Liver (tissue), 9 donors: Measurements from ENCODE around the gene CLNS1A. TPM values are rescaled to one million over a fixed set of nuclear protein-coding genes. Genes with fewer than 3 reads are reported as not detected.

Experiments
- DNase-seq: peaks from one replicate; pipeline ENCODE4 v3.0.0-alpha.2; 2017; ENCODE audit warnings: low spot score
- H3K27ac ChIP-seq, 2 donors: one replicate each; pipeline ENCODE4 v1.7.0; 2013; ENCODE audit warnings: inconsistent platforms in 2 of 2, low read length in 2 of 2, control low read depth in 1 of 2, low read depth in 1 of 2, mild to moderate bottlenecking in 1 of 2
- H3K27me3 ChIP-seq, 4 donors: one replicate each; pipeline versions ENCODE4 v1.6.1 to v1.7.0; 2013; ENCODE audit warnings: low read length in 3 of 4, inconsistent platforms in 1 of 4, mild to moderate bottlenecking in 1 of 4, moderate library complexity in 1 of 4; ENCODE audit not compliant: control insufficient read depth in 4 of 4, insufficient read depth in 4 of 4
- H3K36me3 ChIP-seq, 4 donors: one replicate each; pipeline versions ENCODE4 v1.6.1 to v1.7.0; 2013; ENCODE audit warnings: low read length in 3 of 4, mild to moderate bottlenecking in 3 of 4, low read depth in 1 of 4, moderate library complexity in 1 of 4; ENCODE audit not compliant: control insufficient read depth in 4 of 4, insufficient read depth in 3 of 4
- H3K4me1 ChIP-seq, 4 donors: one replicate each; pipeline versions ENCODE4 v1.6.1 to v1.7.0; 2013; ENCODE audit warnings: low read length in 3 of 4, mild to moderate bottlenecking in 3 of 4, moderate library complexity in 1 of 4; ENCODE audit not compliant: control insufficient read depth in 4 of 4, insufficient read depth in 4 of 4
- H3K4me3 ChIP-seq, 3 donors: one replicate each; pipeline versions ENCODE4 v1.6.1 to v1.7.0; 2013; ENCODE audit warnings: low read length in 3 of 3, control low read depth in 1 of 3, low read depth in 1 of 3, mild to moderate bottlenecking in 1 of 3
- H3K9ac ChIP-seq, 2 donors: one replicate each; pipeline ENCODE4 v1.7.0; 2013; ENCODE audit warnings: low read length in 2 of 2, mild to moderate bottlenecking in 2 of 2, moderate library complexity in 2 of 2, control low read depth in 1 of 2, low read depth in 1 of 2
- H3K9me3 ChIP-seq, 4 donors: one replicate each; pipeline versions ENCODE4 v1.6.1 to v1.7.0; 2013; ENCODE audit warnings: low read length in 3 of 4; ENCODE audit not compliant: control insufficient read depth in 4 of 4
- ATF3 ChIP-seq: IDR thresholded peaks from 2 replicates; pipeline ENCODE4 v1.6.1; 2016; ENCODE audit warnings: antibody characterized with exemption
- CTCF ChIP-seq: fragments of 150-350 bp; IDR thresholded peaks from 2 replicates; pipeline ENCODE4 v1.5.1; 2017; ENCODE audit warnings: improper control_type of control experiment, low read depth, low read length; ENCODE audit not compliant: missing input control
- EGR1 ChIP-seq, 2 donors: IDR thresholded peaks; 2 replicates each; pipeline ENCODE4 v1.6.1; 2016 to 2018; ENCODE audit warnings: antibody characterized with exemption in 2 of 2, low read depth in 2 of 2
- HNF4A ChIP-seq, 2 donors: conservative IDR thresholded peaks; 2 replicates each; pipeline ENCODE4 v1.6.1; 2016; ENCODE audit warnings: antibody characterized with exemption in 2 of 2, mild to moderate bottlenecking in 2 of 2
- HNF4G ChIP-seq: IDR thresholded peaks from 2 replicates; pipeline ENCODE4 v1.6.1; 2016; ENCODE audit warnings: antibody characterized with exemption
- JUND ChIP-seq, 2 donors: IDR thresholded peaks; 2 replicates each; pipeline ENCODE4 v1.6.1; 2016; ENCODE audit warnings: antibody characterized with exemption in 2 of 2
- MAX ChIP-seq: IDR thresholded peaks from 2 replicates; pipeline ENCODE4 v1.6.1; 2016; ENCODE audit warnings: antibody characterized with exemption
- NR2F2 ChIP-seq: IDR thresholded peaks from 2 replicates; pipeline ENCODE4 v1.6.1; 2016; ENCODE audit warnings: antibody characterized with exemption
- RAD21 ChIP-seq, 2 donors: IDR thresholded peaks; 2 replicates each; pipeline ENCODE4 v1.6.1; 2016; ENCODE audit warnings: antibody characterized with exemption in 2 of 2, mild to moderate bottlenecking in 2 of 2
- REST ChIP-seq: IDR thresholded peaks from 2 replicates; pipeline ENCODE4 v1.6.1; 2016; ENCODE audit warnings: antibody characterized with exemption, mild to moderate bottlenecking
- TAF1 ChIP-seq: conservative IDR thresholded peaks from 2 replicates; pipeline ENCODE4 v1.6.1; 2016; ENCODE audit warnings: antibody characterized with exemption, mild to moderate bottlenecking
- YY1 ChIP-seq: IDR thresholded peaks from 2 replicates; pipeline ENCODE4 v1.6.1; 2016; ENCODE audit warnings: antibody characterized with exemption, mild to moderate bottlenecking
- ZBTB33 ChIP-seq: IDR thresholded peaks from 2 replicates; pipeline ENCODE4 v1.6.1; 2016; ENCODE audit warnings: antibody characterized with exemption
- WGBS: extraction: QIAGEN DNeasy Blood & Tissue Kit; methylation state at CpG from one replicate; pipeline ENCODE4 v1.1.7; 2013; 5-methylcytosine and 5-hydroxymethylcytosine counted together
- polyA plus RNA-seq, 2 donors: library from polyadenylated mRNA; stranded (reverse) in 1 of 2; unstranded in 1 of 2; fragments of 200-250 nt in 1 of 2; fragments of >200 nt in 1 of 2; fragmentation: Nextera tagmentation in 1 of 2; extraction: Ambion mirVana in 1 of 2; gene quantifications; one replicate each; pipeline versions ENCODE4 v1.2.1 to v1.2.3, GENCODE V29; 2013 to 2015
- total RNA-seq, 2 donors: library from RNA; depleted of rRNA; stranded (reverse); fragments of >200 nt; gene quantifications; one replicate each; pipeline ENCODE4 v1.2.3, GENCODE V29; 2014
- donor health status: healthy.
- donor health status: healthy.
- donor health status: healthy.
- donor health status: healthy.
- donor health status: healthy.

Gene CLNS1A
- total and polyA plus RNA-seq, 4 donors: 40.4 to 92.8 (median 70.5) TPM

GRCh38 chr11:77596626-77597025 lies 41.0 kb downstream of the CLNS1A start:
- peaks cover 7 to 18% (median 13%) of the 10 kb centered on the region in 4 donors for H3K4me1 ChIP-seq
- 98% methylated on average over 2 of the region's 2 CpGs for WGBS
- TF ChIP-seq MAX: no peak
- no peak for TF ChIP-seq NR2F2
- no peak for TF ChIP-seq EGR1 (IDR thresholded peaks at IDR 0.05; ENCODE audit: low read depth in 2 of 2)
- no peak for TF ChIP-seq YY1
- no peak for TF ChIP-seq REST
- no peak for TF ChIP-seq CTCF
- no peak for TF ChIP-seq HNF4A (conservative IDR thresholded peaks at IDR 0.05)
- TF ChIP-seq JUND (IDR thresholded peaks at IDR 0.05): no peak
- no peak for TF ChIP-seq RAD21 (IDR thresholded peaks at IDR 0.05)
- no peak for TF ChIP-seq HNF4G
- TF ChIP-seq ATF3: no peak
- H3K36me3 ChIP-seq: no peaks in the 10 kb centered on the region
- no peaks in the 10 kb centered on the region for H3K27me3 ChIP-seq
- no peaks in the 10 kb centered on the region for H3K9me3 ChIP-seq
- H3K9ac ChIP-seq: no peak overlapping the region
- no peak overlapping the region for H3K27ac ChIP-seq
- H3K4me3 ChIP-seq: no peak overlapping the region
- no peak for DNase-seq

GRCh38 chr11:77593883-77594282 lies 43.7 kb downstream of the CLNS1A start:
- H3K4me1 ChIP-seq: peaks cover 4 to 30% (median 18%) of the 10 kb centered on the region in 4 donors
- H3K9me3 ChIP-seq: no peaks in the 10 kb centered on the region
- H3K9ac ChIP-seq: no peak overlapping the region
- TF ChIP-seq CTCF: no peak
- no peak for TF ChIP-seq ZBTB33
- no peak for TF ChIP-seq TAF1
- peak; percentile 47 for TF ChIP-seq YY1
- TF ChIP-seq RAD21 (IDR thresholded peaks at IDR 0.05): no peak
- TF ChIP-seq HNF4A (conservative IDR thresholded peaks at IDR 0.05): peak; percentile 51 to 65
- no peak for TF ChIP-seq JUND (IDR thresholded peaks at IDR 0.05)
- no peaks in the 10 kb centered on the region for H3K36me3 ChIP-seq
- no peak for DNase-seq
- no peaks in the 10 kb centered on the region for H3K27me3 ChIP-seq
- no peak overlapping the region for H3K4me3 ChIP-seq
- H3K27ac ChIP-seq: no peak overlapping the region
